HG03039 (cell line): Measurements from ENCODE around the gene AHNAK.

Experiments
- ATAC-seq: cut with Tn5 transposase; IDR thresholded peaks from one replicate; pipeline ENCODE4 v1.9.1; 2021; ENCODE audit warnings: mild to moderate bottlenecking, moderate library complexity; ENCODE audit not compliant: unreplicated experiment

AHNAK gene

GRCh38 chr11:62438641-62439040 is 108.0 kb downstream of the AHNAK start:
- no peak for ATAC-seq

- ATAC-seq = no peak
These were observed 109.0 kb downstream of the AHNAK start for GRCh38 chr11:62437616-62438015.

GRCh38 chr11:62435846-62436660 is 110.6 kb downstream of the AHNAK start:
- ATAC-seq = no peak

GRCh38 chr11:62433904-62434276 is 112.7 kb downstream of the AHNAK start:
- ATAC-seq = no peak

GRCh38 chr11:62433141-62433903 is 113.3 kb downstream of the AHNAK start:
- ATAC-seq = no peak

- ATAC-seq = no peak
These were observed 113.9 kb downstream of the AHNAK start for GRCh38 chr11:62432695-62433094.

GRCh38 chr11:62431171-62431901 is 115.3 kb downstream of the AHNAK start:
- ATAC-seq = no peak

- no peak for ATAC-seq
These were observed 116.2 kb downstream of the AHNAK start for GRCh38 chr11:62430425-62430824.

- ATAC-seq = no peak
These were observed 117.6 kb downstream of the AHNAK start for GRCh38 chr11:62428871-62429560.

GRCh38 chr11:62427630-62428233 is 118.9 kb downstream of the AHNAK start:
- no peak for ATAC-seq

GRCh38 chr11:62423012-62423411 is 123.6 kb downstream of the AHNAK start:
- ATAC-seq = no peak

- no peak for ATAC-seq
These were observed 124.6 kb downstream of the AHNAK start for GRCh38 chr11:62421996-62422395.

- ATAC-seq = no peak
These were observed 125.7 kb downstream of the AHNAK start for GRCh38 chr11:62420882-62421281.

GRCh38 chr11:62419943-62420342 is 126.7 kb downstream of the AHNAK start:
- no peak for ATAC-seq

GRCh38 chr11:62419314-62419929 is 127.2 kb downstream of the AHNAK start:
- no peak for ATAC-seq

- ATAC-seq = no peak
These were observed 127.9 kb downstream of the AHNAK start, which contains the start of gene SCGB1A1 for GRCh38 chr11:62418733-62419132. SCGB1A1 (plus strand) TSS chr11:62419033; CDS start chr11:62419096, 63 bp downstream.

GRCh38 chr11:62418136-62418535 is 128.5 kb downstream of the AHNAK start:
- ATAC-seq = no peak

GRCh38 chr11:62416596-62416995 is 130.0 kb downstream of the AHNAK start:
- ATAC-seq = no peak

GRCh38 chr11:62413060-62413696 is 133.4 kb downstream of the AHNAK start:
- ATAC-seq = no peak
